Measurements from ENCODE around the gene MARCO.

DNA sequence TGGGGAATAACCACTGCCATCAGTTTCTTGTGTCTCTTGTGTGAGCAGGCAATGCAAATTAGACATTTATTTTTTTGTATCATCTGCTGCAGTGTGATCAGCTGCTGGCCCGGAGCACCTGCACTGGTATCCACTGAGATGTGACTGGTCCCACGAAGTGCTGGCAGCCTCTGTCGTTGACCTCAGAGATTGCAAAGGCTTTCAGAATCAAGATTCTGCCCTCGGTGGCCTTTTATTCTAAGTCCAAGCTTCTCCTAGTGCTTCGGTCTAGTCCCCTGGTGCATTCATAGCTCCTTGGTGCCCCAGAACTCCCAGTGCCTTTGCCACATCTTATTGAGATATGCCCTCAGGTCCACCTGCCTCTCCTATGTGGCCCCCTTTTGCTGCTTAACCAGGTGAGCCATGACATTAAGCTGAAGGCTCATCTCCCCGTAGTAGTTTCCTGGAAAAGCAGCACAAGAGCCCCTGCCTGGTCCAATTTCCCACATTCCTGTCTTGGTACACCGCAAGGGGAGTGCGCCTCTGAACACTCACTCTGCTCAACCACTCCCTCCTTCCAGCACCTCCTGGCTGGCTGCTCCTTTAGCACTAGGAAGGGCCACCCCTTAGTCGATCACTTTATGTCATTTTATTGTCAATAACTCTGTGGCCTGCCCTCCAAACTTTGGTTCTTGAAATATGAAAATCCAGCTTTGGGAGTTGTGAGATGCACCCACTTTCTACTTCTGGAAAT lies 27.1 kb upstream of the MARCO start:
- TF ChIP-seq, protein P1, sequence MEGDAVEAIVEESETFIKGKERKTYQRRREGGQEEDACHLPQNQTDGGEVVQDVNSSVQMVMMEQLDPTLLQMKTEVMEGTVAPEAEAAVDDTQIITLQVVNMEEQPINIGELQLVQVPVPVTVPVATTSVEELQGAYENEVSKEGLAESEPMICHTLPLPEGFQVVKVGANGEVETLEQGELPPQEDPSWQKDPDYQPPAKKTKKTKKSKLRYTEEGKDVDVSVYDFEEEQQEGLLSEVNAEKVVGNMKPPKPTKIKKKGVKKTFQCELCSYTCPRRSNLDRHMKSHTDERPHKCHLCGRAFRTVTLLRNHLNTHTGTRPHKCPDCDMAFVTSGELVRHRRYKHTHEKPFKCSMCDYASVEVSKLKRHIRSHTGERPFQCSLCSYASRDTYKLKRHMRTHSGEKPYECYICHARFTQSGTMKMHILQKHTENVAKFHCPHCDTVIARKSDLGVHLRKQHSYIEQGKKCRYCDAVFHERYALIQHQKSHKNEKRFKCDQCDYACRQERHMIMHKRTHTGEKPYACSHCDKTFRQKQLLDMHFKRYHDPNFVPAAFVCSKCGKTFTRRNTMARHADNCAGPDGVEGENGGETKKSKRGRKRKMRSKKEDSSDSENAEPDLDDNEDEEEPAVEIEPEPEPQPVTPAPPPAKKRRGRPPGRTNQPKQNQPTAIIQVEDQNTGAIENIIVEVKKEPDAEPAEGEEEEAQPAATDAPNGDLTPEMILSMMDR (conservative IDR thresholded peaks at IDR 0.05; ENCODE audit: low read depth, low read length), result no peak
- TF ChIP-seq EZH2phosphoT487 (IDR thresholded peaks at IDR 0.05; ENCODE audit: borderline replicate concordance, low read length), result no peak
- TF ChIP-seq EZH2 (IDR thresholded peaks at IDR 0.05; ENCODE audit: low read length, unreplicated experiment), result no peak

All from PC-3 (cell line).